K562 (cell line): Measurements from ENCODE around the gene LCLAT1. TPM values are rescaled to one million over a fixed set of nuclear protein-coding genes. Genes with fewer than 3 reads are reported as not detected.
A peak's percentile ranks its signal among the peaks of the same experiment; 100 is the strongest.

Source experiments
- ATAC-seq: fragments of 200-7000 bp; cut with Tn5 transposase; 3 replicates; pipeline ENCODE4 v1.9.1; 2020; ENCODE audit warnings: moderate library complexity
- BruUV-seq: library from RNA; stranded (reverse); fragments of 400-500 nt; replicated peaks from 2 replicates; lab custom pipeline; 2021; lab: Mats Ljungman, UMichigan
- CTCF ChIA-PET: fragments of 300-600 bp; formaldehyde crosslinking; extraction: SDS; loops from one replicate; lab custom pipeline; 2021; ENCODE audit warnings: low intra/inter-chr PET ratio; lab: Yijun Ruan, JAX
- POLR2A ChIA-PET: fragments of 300-600, 350-650 bp; sonication (Branson Sonifier 250); formaldehyde crosslinking; extraction: SDS; loops from one replicate; lab custom pipeline; 2021; ENCODE audit warnings: antibody characterized with exemption, inconsistent platforms; lab: Yijun Ruan, JAX
- DNase-seq, 4 experiments: peaks; one replicate each; pipeline versions ENCODE4 v3.0.0 to v3.0.0-alpha.2; 2011 to 2018; ENCODE audit warnings: low spot score in 3 of 4, mixed read lengths in 3 of 4; ENCODE audit errors: extremely low read depth in 1 of 4
- FAIRE-seq: peaks from 2 replicates; lab custom pipeline; 2011; peaks lifted over from hg19 to GRCh38; lab: Jason Lieb, UNC
- H2AFZ ChIP-seq: 2 replicates; pipeline ENCODE4 v1.6.0; 2011; ENCODE audit warnings: low read depth, low read length, control low read depth, inconsistent platforms
- H3K27ac ChIP-seq: fragments of 200-600 bp; 3 replicates; pipeline ENCODE4 v1.8.0; 2011; ENCODE audit warnings: low read depth, mild to moderate bottlenecking, control low read depth, inconsistent platforms, low read length, moderate library complexity, mixed read lengths; ENCODE audit errors: extremely low read depth
- H3K27me3 ChIP-seq, 2 experiments: fragments of 300-600 bp in 1 of 2; 2 replicates in 1 of 2; 3 replicates in 1 of 2; pipeline versions ENCODE4 v1.6.0 to v1.8.0; 2011; ENCODE audit warnings: inconsistent platforms in 2 of 2, low read length in 2 of 2, mild to moderate bottlenecking in 1 of 2, mixed read lengths in 1 of 2, moderate library complexity in 1 of 2; ENCODE audit not compliant: control insufficient read depth in 2 of 2, insufficient read depth in 2 of 2
- H3K36me3 ChIP-seq: fragments of 300-600 bp; 3 replicates; pipeline ENCODE4 v1.8.0; 2011; ENCODE audit warnings: mild to moderate bottlenecking, low read length, inconsistent platforms; ENCODE audit not compliant: control insufficient read depth, insufficient read depth
- H3K4me1 ChIP-seq, 2 experiments: fragments of 200-600 bp in 1 of 2; replicated peaks in 1 of 2; 2 replicates in 1 of 2; 3 replicates in 1 of 2; pipeline versions ENCODE4 v1.5.1 to v1.8.0; 2011; ENCODE audit warnings: inconsistent platforms in 2 of 2, low read length in 2 of 2, mild to moderate bottlenecking in 1 of 2, mixed read lengths in 1 of 2, moderate library complexity in 1 of 2; ENCODE audit not compliant: control insufficient read depth in 2 of 2, insufficient read depth in 2 of 2
- H3K4me2 ChIP-seq: 2 replicates; pipeline ENCODE4 v1.6.1; 2011; ENCODE audit warnings: low read length, control low read depth, inconsistent platforms, mixed read lengths; ENCODE audit not compliant: insufficient read depth
- H3K4me3 ChIP-seq: fragments of 200-600 bp; sonication (generic), shearing (Covaris generic); 2 replicates; pipeline ENCODE4 v1.5.1; 2016; ENCODE audit warnings: control low read depth, inconsistent platforms
- H3K79me2 ChIP-seq: fragments of 200-600 bp; 3 replicates; pipeline ENCODE4 v1.8.0; 2011; ENCODE audit warnings: low read length, inconsistent platforms; ENCODE audit not compliant: control insufficient read depth, insufficient read depth
- H3K9ac ChIP-seq, 2 experiments: 2 replicates each; pipeline versions ENCODE4 v1.6.0 to v1.6.1; 2011; ENCODE audit warnings: low read depth in 2 of 2, low read length in 2 of 2, control low read depth in 1 of 2, inconsistent platforms in 1 of 2, mild to moderate bottlenecking in 1 of 2, mixed read lengths in 1 of 2; ENCODE audit not compliant: insufficient read depth in 1 of 2
- H3K9me1 ChIP-seq: one replicate; pipeline ENCODE4 v1.6.0; 2011; ENCODE audit warnings: inconsistent platforms, mild to moderate bottlenecking, low read length, moderate library complexity; ENCODE audit not compliant: control insufficient read depth, insufficient read depth
- H3K9me3 ChIP-seq: replicated peaks from 2 replicates; pipeline ENCODE4 v1.5.1; 2011; ENCODE audit warnings: low read depth, low read length, inconsistent platforms; ENCODE audit not compliant: control insufficient read depth, insufficient read depth
- H4K20me1 ChIP-seq: replicated peaks from 2 replicates; pipeline ENCODE4 v1.6.1; 2011; ENCODE audit warnings: low read length, inconsistent platforms, mixed read lengths; ENCODE audit not compliant: control insufficient read depth, insufficient read depth
- BCL6 ChIP-seq: fragments of 250-450 bp; sonication (Bioruptor Pico); IDR thresholded peaks from 2 replicates; pipeline ENCODE4 v1.4.0; 2020
- NR4A1 ChIP-seq, 2 experiments: fragments of 250-450 bp in 1 of 2; fragments of 450-650 bp in 1 of 2; sonication (Bioruptor Pico) in 1 of 2; IDR thresholded peaks; 2 replicates each; pipeline versions ENCODE4 v1.4.0 to v1.6.1; 2016 to 2020; ENCODE audit warnings: mild to moderate bottlenecking in 2 of 2, missing compliant biosample characterization in 1 of 2, missing genetic modification characterization in 1 of 2, moderate library complexity in 1 of 2
- ZNF175 ChIP-seq: fragments of 200-800 bp; sonication (Bioruptor generic); IDR thresholded peaks from 2 replicates; pipeline ENCODE4 v1.6.1; 2016; ENCODE audit warnings: low read depth, mild to moderate bottlenecking, missing genetic modification characterization, missing compliant biosample characterization
- ZNF589 ChIP-seq: fragments of 200-800 bp; sonication (Bioruptor generic); IDR thresholded peaks from 2 replicates; pipeline ENCODE4 v1.6.1; 2016; ENCODE audit warnings: low read depth, missing genetic modification characterization, missing compliant biosample characterization
- WGBS: fragments of 100-300 bp; shearing (Covaris generic); methylation state at CpG from one replicate; pipeline ENCODE4 v1.1.6; 2016; ENCODE audit warnings: low coverage, mixed read lengths; ENCODE audit not compliant: insufficient coverage; ENCODE audit errors: missing lambda C conversion rate; 5-methylcytosine and 5-hydroxymethylcytosine counted together
- in situ Hi-C: fragments of 300-500 bp; cut with MboI; formaldehyde crosslinking; loops from 4 replicates; pipeline ENCODE4 v1.15.0; 2018; ENCODE audit warnings: inconsistent platforms, mixed read lengths
- intact Hi-C: fragments of 100-400 bp; cut with micrococcal nuclease; formaldehyde crosslinking; loops from 2 replicates; pipeline ENCODE4 v1.14.2; 2022
- polyA plus RNA-seq, 8 experiments: library from polyadenylated mRNA; depleted of rRNA in 4 of 8; stranded (reverse) in 5 of 8; unstranded in 3 of 8; fragments of >200 nt; fragmentation: Nextera tagmentation in 2 of 8; fragmentation: Illumina TruSeq in 1 of 8; extraction: Ambion mirVana in 2 of 8; extraction: Trizol in 1 of 8; gene quantifications; 2 replicates each; pipeline versions ENCODE4 v1.2.1 to v1.2.3, GENCODE V29; 2011 to 2014; ENCODE audit warnings: inconsistent platforms in 1 of 8, missing spikeins in 1 of 8
- total RNA-seq, 7 experiments: library from RNA; depleted of rRNA in 6 of 7; stranded (reverse); fragments of >200 nt in 6 of 7; fragmentation: Illumina TruSeq in 2 of 7; extraction: Trizol in 2 of 7; gene quantifications; 2 replicates each; pipeline versions ENCODE4 v1.2.1 to v1.2.3, GENCODE V29; 2011 to 2021; ENCODE audit warnings: low replicate concordance in 1 of 7

LCLAT1 gene
- total and polyA plus RNA-seq, 9 of the 15 experiments (the other 6 are each of a cell fraction or from before 2014, with no cell fraction given) = 8.9 to 63.3 (median 25.4) TPM

DNA sequence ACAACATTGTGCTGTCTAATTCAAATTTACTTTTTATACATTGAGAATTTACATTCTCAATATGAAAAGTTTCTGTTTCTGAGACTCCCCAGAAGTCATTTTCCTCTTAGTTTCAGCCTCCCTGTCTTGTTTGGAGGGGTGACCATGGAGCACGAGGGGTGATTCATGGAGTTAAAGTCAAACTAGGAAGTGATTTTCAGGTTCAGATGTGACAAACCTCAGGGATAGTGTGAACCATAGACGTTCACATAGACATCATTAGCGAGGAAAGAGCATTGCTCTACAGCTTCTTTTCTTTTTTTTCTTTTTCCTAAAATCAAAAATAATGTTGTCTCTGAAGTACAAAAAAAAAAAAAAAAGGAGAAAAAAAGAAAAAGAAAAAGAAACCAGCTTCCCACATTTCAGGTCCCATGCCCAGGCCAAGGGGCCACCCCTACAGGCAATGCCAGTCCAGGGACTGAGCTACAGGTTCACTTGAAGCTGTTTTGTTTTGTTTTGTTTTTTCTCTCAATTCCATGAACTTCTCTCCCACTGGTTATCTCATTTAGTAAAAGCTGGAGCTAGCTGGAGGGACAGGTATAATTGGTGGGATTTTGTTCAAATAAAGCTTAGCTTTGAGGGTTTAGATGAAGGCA, 18.1 kb upstream of the LCLAT1 start:
- POLR2A ChIA-PET = interaction anchor here (0.8 kb wide), 1 partner anchor 26 kb away, joined by 3 read pairs; no protein-coding TSS in a partner anchor
- no peak for ATAC-seq
- H3K4me2 ChIP-seq = no peak overlapping the region
- no peaks in the 10 kb centered on the region for H3K9me1 ChIP-seq
- H3K79me2 ChIP-seq = no peaks in the 10 kb centered on the region
- in situ Hi-C loops = no loop called here
- H3K9me3 ChIP-seq = no peaks in the 10 kb centered on the region
- no peaks in the 10 kb centered on the region for H4K20me1 ChIP-seq
- H3K27ac ChIP-seq = no peak overlapping the region
- no peaks in the 10 kb centered on the region for H3K36me3 ChIP-seq
- no TSS peak for BruUV-seq
- no peak overlapping the region for H3K4me3 ChIP-seq
- H3K4me1 ChIP-seq = peaks cover 0 to 3% of the 10 kb centered on the region in 2 experiments; a peak in 2 of 5 replicates
- H3K9ac ChIP-seq = no peak overlapping the region
- H2AFZ ChIP-seq = peak overlapping the region; percentile 55
- no peak for DNase-seq
- no peaks in the 10 kb centered on the region for H3K27me3 ChIP-seq
- FAIRE-seq = peak; percentile 49
- 22% methylated on average over 3 of the region's 3 CpGs for WGBS
- CTCF ChIA-PET = interaction anchor here (0.7 kb wide), 1 partner anchor 221 kb away, joined by 3 read pairs; no protein-coding TSS in a partner anchor
- TF ChIP-seq BCL6 (CRISPR knock-in tag) (no peak), ZNF589 (0 out of 2 replicates have a peak, but pooled peaks have one; percentile 40), ZNF175 (CRISPR knock-in tag) (peak; percentile 78), NR4A1 (CRISPR knock-in tag; IDR thresholded peaks at IDR 0.05) (no peak), NR4A1 (tag; IDR thresholded peaks at IDR 0.05) (no peak)
- intact Hi-C loops = no loop called here
